ENCODE measurements around the gene PTK6. TPM values are rescaled to one million over a fixed set of nuclear protein-coding genes. Genes with fewer than 3 reads are reported as not detected.

The PTK6 gene
- total RNA-seq, 4 donors from 2014 or later = 0.06 to 1.2 (median 0.23) TPM

GRCh38 chr20:63536241-63536977, 767 bp downstream of the PTK6 start:
- DNase-seq (ENCODE audit: extremely low spot score) = no peak
- Histone ChIP-seq H3K27ac (replicated peaks in 1 of 4) (no peak overlapping the region), H3K4me1 (peaks cover 16 to 34% (median 27%) of the 10 kb centered on the region in 4 donors), H3K4me3 (peak overlapping the region in 1 of 4 donors; percentile 51), H3K36me3 (no peaks in the 10 kb centered on the region), H3K9me3 (no peaks in the 10 kb centered on the region), H3K27me3 (peaks cover 0 to 81% (median 23%) of the 10 kb centered on the region in 4 donors)
- TF ChIP-seq POLR2A (IDR thresholded peaks at IDR 0.05; ENCODE audit: low read depth) (no peak), EP300 (IDR thresholded peaks at IDR 0.05) (no peak), POLR2AphosphoS5 (IDR thresholded peaks at IDR 0.05) (no peak), CTCF (IDR thresholded peaks at IDR 0.05) (no peak)
- 57% methylated on average over 14 of the region's 35 CpGs for WGBS
- intact Hi-C loops (cut with DNase I) = loop anchor here (2.0 to 10.0 kb wide), 2 partner anchors 118 to 438 kb away; partner anchors contain the start of genes RTEL1 and STMN3

GRCh38 chr20:63534831-63535651, 2.1 kb downstream of the PTK6 start:
- peaks cover 0 to 88% (median 23%) of the 10 kb centered on the region in 4 donors for H3K27me3 ChIP-seq
- no peaks in the 10 kb centered on the region for H3K36me3 ChIP-seq
- no peak for DNase-seq (ENCODE audit: extremely low spot score)
- H3K4me1 ChIP-seq = peaks cover 16 to 34% (median 27%) of the 10 kb centered on the region in 4 donors
- H3K9me3 ChIP-seq = no peaks in the 10 kb centered on the region
- H3K27ac ChIP-seq (replicated peaks in 1 of 4) = no peak overlapping the region
- WGBS = 83% methylated on average over 13 of the region's 49 CpGs
- H3K4me3 ChIP-seq = no peak overlapping the region
- intact Hi-C loops (cut with DNase I) = loop anchor here (10.0 kb wide), 1 partner anchor 120 kb away; the partner anchor contains the start of genes RTEL1 and STMN3
- no peak for TF ChIP-seq EP300 (IDR thresholded peaks at IDR 0.05)
- TF ChIP-seq POLR2AphosphoS5 (IDR thresholded peaks at IDR 0.05) = no peak
- no peak for TF ChIP-seq CTCF (IDR thresholded peaks at IDR 0.05)
- TF ChIP-seq POLR2A (IDR thresholded peaks at IDR 0.05; ENCODE audit: low read depth) = no peak

DNA sequence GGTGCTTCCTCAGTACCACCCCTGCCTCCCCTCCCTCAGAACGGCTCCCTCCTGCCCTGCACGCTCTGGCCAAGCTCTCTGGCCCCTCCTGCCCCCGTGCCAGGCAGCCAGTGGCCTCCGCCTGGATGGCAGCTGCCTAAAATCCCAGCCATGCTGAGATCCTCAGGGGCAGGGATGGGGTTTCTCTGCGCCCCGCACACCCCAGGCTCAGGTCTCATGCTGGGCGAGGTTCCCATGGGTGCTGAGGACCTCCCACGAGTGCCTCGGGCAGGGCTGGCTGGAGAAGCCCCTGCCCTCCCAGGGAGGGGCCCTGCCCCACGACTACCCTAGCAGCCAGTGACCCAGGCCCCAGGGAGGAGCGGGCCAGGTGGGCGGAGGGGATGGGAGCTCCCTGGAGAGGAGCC, 2.7 kb downstream of the PTK6 start:
- DNase-seq (ENCODE audit: extremely low spot score) = no peak
- Histone ChIP-seq H3K27me3 (peaks cover 0 to 84% (median 23%) of the 10 kb centered on the region in 4 donors), H3K4me3 (no peak overlapping the region), H3K9me3 (no peaks in the 10 kb centered on the region), H3K36me3 (no peaks in the 10 kb centered on the region), H3K27ac (replicated peaks in 1 of 4) (no peak overlapping the region), H3K4me1 (peaks cover 16 to 34% (median 27%) of the 10 kb centered on the region in 4 donors)
- TF ChIP-seq CTCF (IDR thresholded peaks at IDR 0.05) (no peak), EP300 (IDR thresholded peaks at IDR 0.05) (no peak), POLR2AphosphoS5 (IDR thresholded peaks at IDR 0.05) (no peak), POLR2A (IDR thresholded peaks at IDR 0.05; ENCODE audit: low read depth) (no peak)
- intact Hi-C loops (cut with DNase I) = loop anchor here (10.0 kb wide), 1 partner anchor 120 kb away; the partner anchor contains the start of genes RTEL1 and STMN3
- 54% methylated on average over 8 of the region's 12 CpGs for WGBS

DNA sequence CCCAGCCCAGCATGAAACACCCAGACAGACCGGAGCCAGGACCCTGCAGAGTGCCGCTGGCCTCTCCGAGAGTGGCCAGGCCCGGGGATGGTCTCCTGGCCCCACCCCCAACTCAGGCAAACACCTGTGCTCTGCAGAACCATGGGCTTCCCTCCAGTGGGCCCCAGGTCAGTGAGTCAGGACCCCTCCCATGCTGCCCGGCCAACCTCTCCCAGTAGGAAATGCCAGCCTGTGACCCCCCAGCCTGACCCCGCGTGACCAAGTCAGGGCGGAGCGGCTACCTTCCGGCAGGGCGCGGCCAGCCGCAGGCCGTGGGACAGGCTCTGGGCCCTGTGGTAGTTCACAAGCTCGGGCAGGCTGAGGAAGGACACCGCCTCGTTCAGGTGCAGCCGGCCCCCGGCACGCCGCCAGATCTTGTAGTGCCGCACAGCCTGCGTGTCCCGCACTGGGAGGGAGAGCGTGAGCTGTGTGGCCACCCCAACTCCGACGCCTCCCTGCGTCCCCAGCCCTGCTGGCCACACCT, 3.2 kb downstream of the PTK6 start:
- Histone ChIP-seq H3K4me1 (peaks cover 16 to 34% (median 27%) of the 10 kb centered on the region in 4 donors), H3K4me3 (no peak overlapping the region), H3K36me3 (no peaks in the 10 kb centered on the region), H3K27me3 (peaks cover 0 to 82% (median 23%) of the 10 kb centered on the region in 4 donors), H3K9me3 (no peaks in the 10 kb centered on the region), H3K27ac (replicated peaks in 1 of 4) (no peak overlapping the region)
- no peak for DNase-seq (ENCODE audit: extremely low spot score)
- 79% methylated on average over 20 of the region's 28 CpGs for WGBS
- intact Hi-C loops (cut with DNase I) = loop anchor here (10.0 kb wide), 1 partner anchor 121 kb away; the partner anchor contains the start of genes RTEL1 and STMN3
- no peak for TF ChIP-seq POLR2AphosphoS5 (IDR thresholded peaks at IDR 0.05)
- no peak for TF ChIP-seq POLR2A (IDR thresholded peaks at IDR 0.05; ENCODE audit: low read depth)
- TF ChIP-seq EP300 (IDR thresholded peaks at IDR 0.05) = no peak
- TF ChIP-seq CTCF (IDR thresholded peaks at IDR 0.05) = no peak
